K562 (cell line): Measurements from ENCODE around the gene TGDS. TPM values are rescaled to one million over a fixed set of nuclear protein-coding genes. Genes with fewer than 3 reads are reported as not detected.

Experiments
- CCNT2 ChIP-seq: IDR thresholded peaks from 2 replicates; pipeline ENCODE4 v1.6.1; 2011; ENCODE audit warnings: borderline replicate concordance, low read depth, mild to moderate bottlenecking, moderate library complexity, mixed read lengths, low read length; ENCODE audit not compliant: insufficient read length; ENCODE audit errors: extremely low read depth
- CREB1 ChIP-seq, 2 experiments: sonication (generic) in 1 of 2; formaldehyde crosslinking in 1 of 2; IDR thresholded peaks; 2 replicates each; pipeline versions ENCODE4 v1.6.1 to v1.8.0; 2012 to 2022; ENCODE audit warnings: inconsistent platforms in 1 of 2, mild to moderate bottlenecking in 1 of 2, missing genetic modification reagents in 1 of 2, moderate library complexity in 1 of 2
- GTF3C2 ChIP-seq: IDR thresholded peaks from 3 replicates; pipeline ENCODE4 v1.6.1; 2011; ENCODE audit warnings: borderline replicate concordance, mild to moderate bottlenecking, moderate library complexity; ENCODE audit not compliant: insufficient read length; ENCODE audit errors: extremely low read depth
- HMG20B ChIP-seq: fragments of 250-450 bp; sonication (Bioruptor Pico); IDR thresholded peaks from 2 replicates; pipeline ENCODE4 v1.5.0; 2021; ENCODE audit warnings: mild to moderate bottlenecking
- NR2C1 ChIP-seq, 2 experiments: fragments of 450-650 bp; IDR thresholded peaks; 2 replicates each; pipeline ENCODE4 v1.6.1; 2017; ENCODE audit warnings: mild to moderate bottlenecking in 2 of 2, antibody characterized with exemption in 1 of 2, inconsistent platforms in 1 of 2, missing compliant biosample characterization in 1 of 2, missing genetic modification characterization in 1 of 2
- RBM15 ChIP-seq: fragments of 200-400 bp; formaldehyde crosslinking; IDR thresholded peaks from 2 replicates; pipeline ENCODE4 v1.6.1; 2018; ENCODE audit warnings: mild to moderate bottlenecking, low read length, moderate library complexity; ENCODE audit not compliant: insufficient read depth
- STAG1 ChIP-seq: sonication (generic); formaldehyde crosslinking; IDR thresholded peaks from 2 replicates; pipeline ENCODE4 v1.5.0; 2020; ENCODE audit warnings: missing genetic modification reagents, borderline replicate concordance
- TSC22D4 ChIP-seq: fragments of 450-650 bp; IDR thresholded peaks from 2 replicates; pipeline ENCODE4 v1.6.1; 2016; ENCODE audit warnings: missing genetic modification characterization, missing biosample characterization, control low read depth
- ZBTB33 ChIP-seq: sonication (generic); formaldehyde crosslinking; IDR thresholded peaks from 2 replicates; pipeline ENCODE4 v1.8.1; 2023; ENCODE audit warnings: mild to moderate bottlenecking, missing genetic modification reagents
- ZNF41 ChIP-seq: fragments of 250-450 bp; sonication (Bioruptor Pico); conservative IDR thresholded peaks from 2 replicates; pipeline ENCODE4 v1.4.0; 2020; ENCODE audit warnings: mild to moderate bottlenecking
- polyA plus RNA-seq, 8 experiments: library from polyadenylated mRNA; depleted of rRNA in 4 of 8; stranded (reverse) in 5 of 8; unstranded in 3 of 8; fragments of >200 nt; fragmentation: Nextera tagmentation in 2 of 8; fragmentation: Illumina TruSeq in 1 of 8; extraction: Ambion mirVana in 2 of 8; extraction: Trizol in 1 of 8; gene quantifications; 2 replicates each; pipeline versions ENCODE4 v1.2.1 to v1.2.3, GENCODE V29; 2011 to 2014; ENCODE audit warnings: inconsistent platforms in 1 of 8, missing spikeins in 1 of 8
- total RNA-seq, 7 experiments: library from RNA; depleted of rRNA in 6 of 7; stranded (reverse); fragments of >200 nt in 6 of 7; fragmentation: Illumina TruSeq in 2 of 7; extraction: Trizol in 2 of 7; gene quantifications; 2 replicates each; pipeline versions ENCODE4 v1.2.1 to v1.2.3, GENCODE V29; 2011 to 2021; ENCODE audit warnings: low replicate concordance in 1 of 7
- TF ChIP-seq, protein P1 (sequence below): fragments of 450-650 bp; IDR thresholded peaks from 2 replicates; pipeline ENCODE4 v1.6.1; 2016; ENCODE audit warnings: low read depth

Gene TGDS
- total and polyA plus RNA-seq, 9 of the 15 experiments (the other 6 are each of a cell fraction or from before 2014, with no cell fraction given): 9.9 to 43.7 (median 21.4) TPM

DNA sequence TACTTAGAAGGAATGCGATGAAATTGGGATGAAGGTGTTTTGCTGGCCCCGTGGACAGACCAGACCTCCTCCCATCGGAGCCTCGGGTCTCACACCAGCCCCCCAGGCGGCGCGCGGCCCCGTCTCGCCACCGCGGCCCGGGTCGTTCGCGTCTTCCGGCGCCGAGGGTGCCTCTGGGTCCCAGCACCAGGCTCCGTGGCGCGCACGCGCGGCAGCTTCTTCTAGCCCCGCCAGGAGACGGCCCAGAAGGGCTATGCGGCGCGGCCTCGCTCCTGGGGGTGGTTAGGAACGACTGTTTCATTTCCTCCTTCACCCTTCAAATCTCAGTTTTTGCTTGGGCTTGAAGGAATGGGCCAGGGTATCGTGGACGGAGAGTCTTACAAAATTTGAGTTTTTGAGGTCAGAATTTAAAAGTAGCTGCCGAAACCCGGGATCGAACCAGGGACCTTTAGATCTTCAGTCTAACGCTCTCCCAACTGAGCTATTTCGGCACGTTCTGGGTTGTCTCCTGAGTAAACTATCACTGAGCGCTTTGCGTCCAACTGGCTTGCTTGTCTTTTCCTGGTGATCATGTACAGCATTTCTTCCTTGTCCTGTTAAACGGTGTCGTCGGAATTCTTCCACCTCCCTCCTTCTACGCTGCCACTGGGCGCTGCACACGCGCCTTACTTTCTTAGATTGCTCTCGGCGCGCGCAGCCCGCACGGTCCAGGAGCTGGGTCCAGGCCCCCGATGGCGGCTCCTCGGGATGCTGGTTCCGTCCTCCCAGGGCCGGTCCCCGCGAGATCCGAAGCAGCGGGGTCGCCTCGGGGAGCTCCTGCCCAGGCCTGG lies 46.5 kb downstream of the TGDS start (continued):
- TF ChIP-seq, protein P1, sequence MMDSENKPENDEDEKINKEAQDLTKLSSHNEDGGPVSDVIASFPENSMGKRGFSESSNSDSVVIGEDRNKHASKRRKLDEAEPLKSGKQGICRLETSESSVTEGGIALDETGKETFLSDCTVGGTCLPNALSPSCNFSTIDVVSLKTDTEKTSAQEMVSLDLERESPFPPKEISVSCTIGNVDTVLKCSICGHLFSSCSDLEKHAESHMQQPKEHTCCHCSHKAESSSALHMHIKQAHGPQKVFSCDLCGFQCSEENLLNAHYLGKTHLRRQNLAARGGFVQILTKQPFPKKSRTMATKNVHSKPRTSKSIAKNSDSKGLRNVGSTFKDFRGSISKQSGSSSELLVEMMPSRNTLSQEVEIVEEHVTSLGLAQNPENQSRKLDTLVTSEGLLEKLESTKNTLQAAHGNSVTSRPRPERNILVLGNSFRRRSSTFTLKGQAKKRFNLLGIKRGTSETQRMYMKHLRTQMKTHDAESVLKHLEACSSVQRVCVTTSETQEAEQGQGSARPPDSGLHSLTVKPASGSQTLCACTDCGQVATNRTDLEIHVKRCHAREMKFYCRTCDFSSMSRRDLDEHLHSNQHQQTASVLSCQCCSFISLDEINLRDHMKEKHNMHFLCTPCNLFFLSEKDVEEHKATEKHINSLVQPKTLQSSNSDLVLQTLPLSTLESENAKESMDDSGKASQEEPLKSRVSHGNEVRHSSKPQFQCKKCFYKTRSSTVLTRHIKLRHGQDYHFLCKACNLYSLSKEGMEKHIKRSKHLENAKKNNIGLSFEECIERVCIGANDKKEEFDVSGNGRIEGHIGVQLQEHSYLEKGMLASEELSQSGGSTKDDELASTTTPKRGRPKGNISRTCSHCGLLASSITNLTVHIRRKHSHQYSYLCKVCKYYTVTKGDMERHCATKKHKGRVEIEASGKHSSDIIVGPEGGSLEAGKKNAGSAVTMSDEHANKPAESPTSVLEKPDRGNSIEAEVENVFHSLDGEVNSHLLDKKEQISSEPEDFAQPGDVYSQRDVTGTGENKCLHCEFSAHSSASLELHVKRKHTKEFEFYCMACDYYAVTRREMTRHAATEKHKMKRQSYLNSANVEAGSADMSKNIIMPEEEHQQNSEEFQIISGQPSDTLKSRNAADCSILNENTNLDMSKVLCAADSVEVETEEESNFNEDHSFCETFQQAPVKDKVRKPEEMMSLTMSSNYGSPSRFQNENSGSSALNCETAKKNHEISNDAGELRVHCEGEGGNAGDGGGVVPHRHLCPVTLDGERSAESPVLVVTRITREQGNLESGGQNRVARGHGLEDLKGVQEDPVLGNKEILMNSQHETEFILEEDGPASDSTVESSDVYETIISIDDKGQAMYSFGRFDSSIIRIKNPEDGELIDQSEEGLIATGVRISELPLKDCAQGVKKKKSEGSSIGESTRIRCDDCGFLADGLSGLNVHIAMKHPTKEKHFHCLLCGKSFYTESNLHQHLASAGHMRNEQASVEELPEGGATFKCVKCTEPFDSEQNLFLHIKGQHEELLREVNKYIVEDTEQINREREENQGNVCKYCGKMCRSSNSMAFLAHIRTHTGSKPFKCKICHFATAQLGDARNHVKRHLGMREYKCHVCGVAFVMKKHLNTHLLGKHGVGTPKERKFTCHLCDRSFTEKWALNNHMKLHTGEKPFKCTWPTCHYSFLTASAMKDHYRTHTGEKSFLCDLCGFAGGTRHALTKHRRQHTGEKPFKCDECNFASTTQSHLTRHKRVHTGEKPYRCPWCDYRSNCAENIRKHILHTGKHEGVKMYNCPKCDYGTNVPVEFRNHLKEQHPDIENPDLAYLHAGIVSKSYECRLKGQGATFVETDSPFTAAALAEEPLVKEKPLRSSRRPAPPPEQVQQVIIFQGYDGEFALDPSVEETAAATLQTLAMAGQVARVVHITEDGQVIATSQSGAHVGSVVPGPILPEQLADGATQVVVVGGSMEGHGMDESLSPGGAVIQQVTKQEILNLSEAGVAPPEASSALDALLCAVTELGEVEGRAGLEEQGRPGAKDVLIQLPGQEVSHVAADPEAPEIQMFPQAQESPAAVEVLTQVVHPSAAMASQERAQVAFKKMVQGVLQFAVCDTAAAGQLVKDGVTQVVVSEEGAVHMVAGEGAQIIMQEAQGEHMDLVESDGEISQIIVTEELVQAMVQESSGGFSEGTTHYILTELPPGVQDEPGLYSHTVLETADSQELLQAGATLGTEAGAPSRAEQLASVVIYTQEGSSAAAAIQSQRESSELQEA: peak; percentile 71
- TF ChIP-seq ZNF41 (CRISPR knock-in tag): 0 out of 2 replicates have a peak, but pooled peaks have one; percentile 8
- no peak for TF ChIP-seq STAG1 (CRISPR knock-in tag)
- TF ChIP-seq CREB1 (IDR thresholded peaks at IDR 0.05): no peak
- TF ChIP-seq CREB1 (CRISPR knock-in tag; IDR thresholded peaks at IDR 0.05): 0 out of 2 replicates have a peak, but pooled peaks have one; percentile 21
- TF ChIP-seq HMG20B (CRISPR knock-in tag): peak; percentile 32; the same call in 1 of the 2 replicates
- peak; percentile 32; the same call in 1 of the 2 replicates for TF ChIP-seq ZBTB33 (CRISPR knock-in tag)
- no peak for TF ChIP-seq TSC22D4
- no peak for TF ChIP-seq RBM15
- TF ChIP-seq CCNT2: peak; percentile 59
- TF ChIP-seq GTF3C2: peak; percentile 69
- TF ChIP-seq NR2C1 (IDR thresholded peaks at IDR 0.05): no peak
- TF ChIP-seq NR2C1 (tag; IDR thresholded peaks at IDR 0.05): no peak
